Omental fat pad (tissue), 4 donors: Measurements from ENCODE around the gene PCNT. TPM values are rescaled to one million over a fixed set of nuclear protein-coding genes. Genes with fewer than 3 reads are reported as not detected.

Experiments used
- ATAC-seq: fragments of 150-250 bp; one replicate; pipeline ENCODE4 v1.9.1; 2016; ENCODE audit warnings: mild to moderate bottlenecking, moderate library complexity; ENCODE audit not compliant: low FRiP score
- DNase-seq: peaks from one replicate; pipeline ENCODE4 v3.0.0-alpha.2; 2019; ENCODE audit warnings: low spot score
- total RNA-seq, 4 donors: library from RNA; depleted of rRNA; stranded (reverse); fragments of >200 nt; gene quantifications; one replicate each; pipeline ENCODE4 v1.1.0, GENCODE V29; 2016
- TF ChIP-seq, protein P1 (sequence below), 3 donors: fragments of 450-650 bp; IDR thresholded peaks; one replicate each; pipeline ENCODE4 v1.5.1; 2016 to 2017; ENCODE audit warnings: antibody characterized with exemption in 3 of 3, mild to moderate bottlenecking in 3 of 3, moderate library complexity in 2 of 3

PCNT gene
- total RNA-seq, 4 donors from 2014 or later, result 23.0 to 51.7 (median 24.4) TPM

DNA sequence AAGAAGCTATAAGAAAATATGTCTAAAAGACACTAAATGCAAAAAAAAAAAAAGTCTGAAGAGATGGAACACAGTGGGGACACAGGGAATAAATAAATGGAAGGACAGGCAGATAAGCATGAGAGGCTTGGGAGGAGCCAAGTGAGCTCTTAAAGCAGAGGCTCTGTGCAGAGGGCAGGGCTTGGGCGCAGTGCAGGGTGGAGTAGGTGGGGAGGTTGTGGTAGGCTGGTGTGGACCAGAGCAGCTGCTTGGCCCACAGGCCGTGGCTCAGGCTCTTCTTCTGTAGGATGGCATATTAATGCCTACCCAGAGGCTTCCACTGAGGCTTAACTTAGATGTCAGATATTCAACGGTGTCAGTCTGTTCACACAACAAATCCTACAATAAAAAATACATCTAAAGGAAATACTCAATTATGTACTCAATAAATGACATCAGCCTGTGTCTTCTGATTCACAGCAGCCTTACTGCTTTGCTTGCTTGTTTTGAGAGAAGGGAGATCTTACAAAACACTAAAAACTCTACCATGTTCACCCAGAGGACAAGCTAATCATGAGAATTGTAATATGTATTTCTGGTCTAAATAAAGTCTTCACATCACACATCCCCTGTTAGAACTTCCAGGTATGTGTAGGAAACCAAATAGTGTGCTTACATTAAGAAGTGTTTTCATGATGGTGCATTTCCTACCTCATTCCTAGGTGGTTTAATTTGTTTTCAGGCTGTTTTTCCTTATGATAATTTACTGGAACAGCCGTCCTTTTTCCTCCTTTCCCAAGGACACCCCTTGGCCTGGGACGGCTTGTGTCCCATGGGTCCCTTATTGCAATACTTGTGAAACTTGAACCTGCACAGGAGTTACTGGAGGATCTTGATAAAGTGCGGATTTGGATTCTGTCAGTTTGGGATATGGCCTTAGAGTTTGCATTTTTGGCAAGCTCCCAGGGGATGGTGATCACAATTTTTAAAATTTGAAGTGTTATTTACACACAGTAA, 159.6 kb downstream of the PCNT start:
- ATAC-seq (no peak), DNase-seq (no peak)
- TF ChIP-seq, protein P1, sequence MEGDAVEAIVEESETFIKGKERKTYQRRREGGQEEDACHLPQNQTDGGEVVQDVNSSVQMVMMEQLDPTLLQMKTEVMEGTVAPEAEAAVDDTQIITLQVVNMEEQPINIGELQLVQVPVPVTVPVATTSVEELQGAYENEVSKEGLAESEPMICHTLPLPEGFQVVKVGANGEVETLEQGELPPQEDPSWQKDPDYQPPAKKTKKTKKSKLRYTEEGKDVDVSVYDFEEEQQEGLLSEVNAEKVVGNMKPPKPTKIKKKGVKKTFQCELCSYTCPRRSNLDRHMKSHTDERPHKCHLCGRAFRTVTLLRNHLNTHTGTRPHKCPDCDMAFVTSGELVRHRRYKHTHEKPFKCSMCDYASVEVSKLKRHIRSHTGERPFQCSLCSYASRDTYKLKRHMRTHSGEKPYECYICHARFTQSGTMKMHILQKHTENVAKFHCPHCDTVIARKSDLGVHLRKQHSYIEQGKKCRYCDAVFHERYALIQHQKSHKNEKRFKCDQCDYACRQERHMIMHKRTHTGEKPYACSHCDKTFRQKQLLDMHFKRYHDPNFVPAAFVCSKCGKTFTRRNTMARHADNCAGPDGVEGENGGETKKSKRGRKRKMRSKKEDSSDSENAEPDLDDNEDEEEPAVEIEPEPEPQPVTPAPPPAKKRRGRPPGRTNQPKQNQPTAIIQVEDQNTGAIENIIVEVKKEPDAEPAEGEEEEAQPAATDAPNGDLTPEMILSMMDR (IDR thresholded peaks at IDR 0.05), result no peak

DNA sequence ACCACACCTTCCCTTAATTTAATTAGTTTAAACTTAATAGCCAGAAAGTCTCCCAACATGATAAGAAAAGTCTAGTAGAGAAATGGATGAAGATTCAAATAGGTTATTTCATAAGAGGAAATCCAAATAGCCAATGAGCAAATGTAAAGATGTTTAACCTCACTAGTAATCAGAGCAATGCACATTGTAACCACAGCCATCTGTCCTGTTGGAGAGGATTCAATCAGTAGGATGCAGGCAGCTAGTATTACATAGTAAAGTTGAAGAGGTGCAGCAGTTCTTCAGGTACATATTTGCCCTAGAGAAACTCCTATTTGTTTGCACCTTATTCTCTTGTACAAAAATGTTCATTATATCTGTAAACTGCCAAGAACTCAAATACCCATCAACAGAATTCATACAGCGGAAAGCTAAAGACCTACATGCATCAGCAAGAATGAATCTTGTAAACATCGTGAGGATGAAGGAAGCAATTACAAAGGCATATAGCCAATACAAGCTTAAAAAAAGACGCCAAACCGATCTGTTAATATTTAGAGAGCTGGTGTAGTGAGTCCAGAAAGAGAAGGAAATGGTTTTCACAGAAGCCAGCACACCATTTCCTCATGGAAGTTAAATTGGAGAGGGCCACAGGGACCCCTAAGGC, 162.6 kb downstream of the PCNT start:
- TF ChIP-seq, protein P1 (IDR thresholded peaks at IDR 0.05), result no peak
- no peak for ATAC-seq
- no peak for DNase-seq

DNA sequence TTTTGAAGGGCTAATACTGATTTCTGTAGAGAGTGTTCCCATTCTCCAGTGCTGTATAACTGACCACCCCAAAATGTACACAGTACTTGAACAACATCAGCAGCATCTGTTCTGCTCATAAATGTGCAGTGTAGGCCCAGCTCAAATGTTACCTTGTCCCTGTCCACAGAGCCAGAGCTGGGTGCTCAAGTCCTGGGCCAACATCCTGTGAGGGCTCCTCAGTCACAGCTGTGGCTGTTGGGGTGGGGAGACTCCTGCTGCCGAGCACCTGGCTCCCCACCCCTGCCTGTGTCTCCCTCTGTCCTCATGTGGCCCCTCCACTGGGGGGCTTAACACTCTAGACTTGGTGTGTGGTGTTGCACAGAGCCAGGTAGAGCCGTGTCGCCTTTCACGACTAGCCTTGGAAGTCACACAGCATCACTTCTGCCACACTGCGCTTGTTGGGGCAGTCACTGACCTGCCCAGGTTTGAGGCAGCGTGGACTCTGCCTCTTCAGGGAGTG, 165.3 kb downstream of the PCNT start:
- ATAC-seq, result no peak
- TF ChIP-seq, protein P1 (IDR thresholded peaks at IDR 0.05), result no peak
- no peak for DNase-seq

DNA sequence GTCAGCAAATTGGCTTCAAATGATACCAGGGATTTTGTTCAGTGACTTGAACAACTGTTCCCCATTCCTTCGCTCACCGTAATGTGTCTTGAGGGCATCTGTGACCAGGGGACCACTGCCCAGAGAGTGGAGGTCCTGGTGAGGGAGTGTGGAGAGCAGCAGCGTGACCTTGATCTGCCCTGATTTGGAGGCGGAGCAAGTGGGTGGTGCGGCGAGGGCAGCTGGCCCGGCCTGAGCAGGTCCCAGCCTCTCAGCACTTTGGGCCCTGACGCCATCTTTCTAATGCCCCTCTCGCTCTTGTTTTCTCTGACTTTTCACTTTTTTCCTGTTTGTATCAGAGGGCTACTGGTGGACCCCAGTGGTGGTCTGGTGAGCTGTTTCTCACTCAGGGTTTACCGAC, 165.8 kb downstream of the PCNT start:
- DNase-seq (no peak), ATAC-seq (peak; percentile 37)
- TF ChIP-seq, protein P1 (IDR thresholded peaks at IDR 0.05), result no peak

DNA sequence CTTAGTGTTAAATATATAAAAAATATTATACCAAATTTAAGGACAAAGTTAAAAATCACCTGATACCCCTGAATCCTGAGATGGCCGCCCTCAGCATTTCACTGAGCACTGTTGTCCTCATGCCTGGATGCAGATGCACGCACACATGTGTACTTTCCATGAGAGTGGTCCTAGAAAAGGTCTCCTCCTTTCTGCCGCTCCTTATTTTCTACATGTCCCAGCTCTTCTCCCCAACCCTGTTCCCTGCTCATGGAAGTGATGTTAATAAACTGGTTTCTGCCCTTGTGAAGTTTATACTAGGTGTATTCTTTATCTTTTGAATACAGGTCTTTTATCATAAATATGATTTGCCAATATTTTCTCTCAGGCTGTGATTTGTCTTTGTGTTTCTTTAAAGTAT, 167.6 kb downstream of the PCNT start:
- DNase-seq (no peak), ATAC-seq (no peak)
- TF ChIP-seq, protein P1 (IDR thresholded peaks at IDR 0.05), result no peak

DNA sequence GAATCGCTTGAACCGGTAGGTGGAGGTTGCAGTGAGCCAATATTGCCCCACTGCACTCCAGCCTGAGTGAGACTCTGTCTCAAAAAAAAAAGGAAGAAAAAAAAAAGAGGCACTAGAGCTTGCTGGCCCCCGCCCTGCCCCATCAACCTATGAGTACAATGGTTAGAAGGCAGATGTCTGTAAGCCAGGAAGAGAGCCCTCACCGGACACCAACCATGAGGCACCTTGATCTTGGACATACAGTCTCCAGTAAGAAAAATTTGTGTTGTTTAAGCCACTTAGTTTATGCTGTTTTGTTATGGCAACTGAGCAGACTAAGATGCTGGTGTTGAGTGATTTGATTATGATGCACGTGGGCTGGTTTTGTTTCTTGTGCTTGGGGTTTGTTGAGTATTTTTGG, 168.9 kb downstream of the PCNT start:
- TF ChIP-seq, protein P1 (IDR thresholded peaks at IDR 0.05), result no peak
- ATAC-seq, result no peak

More for the DNA sequence above, 168.9 kb downstream of the PCNT start:
- DNase-seq, result no peak
